BLaER1 (cell line): Measurements from ENCODE around the gene AGBL1.

Source experiments
- H3K27ac ChIP-seq: shearing (Covaris generic); formaldehyde crosslinking; 2 replicates; pipeline ENCODE4 v1.8.1; 2022
- H3K27me3 ChIP-seq: shearing (Covaris generic); formaldehyde crosslinking; 2 replicates; pipeline ENCODE4 v1.8.1; 2022
- H3K36me3 ChIP-seq: shearing (Covaris generic); formaldehyde crosslinking; 2 replicates; pipeline ENCODE4 v1.8.1; 2022
- H3K4me1 ChIP-seq: shearing (Covaris generic); formaldehyde crosslinking; 2 replicates; pipeline ENCODE4 v1.8.1; 2022
- H3K4me2 ChIP-seq: shearing (Covaris generic); formaldehyde crosslinking; 2 replicates; pipeline ENCODE4 v1.8.1; 2022
- H3K4me3 ChIP-seq: shearing (Covaris generic); formaldehyde crosslinking; 2 replicates; pipeline ENCODE4 v1.8.1; 2022
- H3K9ac ChIP-seq: shearing (Covaris generic); formaldehyde crosslinking; 2 replicates; pipeline ENCODE4 v1.8.1; 2022
- H3K9me3 ChIP-seq: shearing (Covaris generic); formaldehyde crosslinking; 2 replicates; pipeline ENCODE4 v1.8.1; 2022
- H4K20me1 ChIP-seq: shearing (Covaris generic); formaldehyde crosslinking; 2 replicates; pipeline ENCODE4 v1.8.1; 2022
- Cebpa-rat ChIP-seq: shearing (Covaris generic); IDR thresholded peaks from 2 replicates; pipeline ENCODE4 v1.8.1; 2022

The AGBL1 gene

DNA sequence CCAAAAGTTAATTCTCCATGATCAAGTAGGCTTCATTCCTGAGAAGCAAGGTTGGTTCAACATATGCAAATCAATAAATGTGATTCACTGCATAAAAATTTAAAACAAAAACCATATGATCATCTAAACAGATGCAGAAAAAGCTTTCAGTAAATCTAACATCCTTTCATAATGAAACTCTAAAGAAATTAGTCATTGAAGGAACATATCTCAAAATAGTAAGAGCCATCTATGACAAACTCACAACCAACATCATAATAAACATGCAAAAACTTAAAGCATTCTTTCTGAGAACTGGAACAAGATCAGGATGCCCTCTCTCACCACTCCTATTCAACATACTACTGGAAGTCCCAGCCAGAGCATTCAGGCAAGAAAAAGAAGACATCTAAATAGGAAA lies 254.1 kb downstream of the AGBL1 start:
- H3K4me3 ChIP-seq: no peak overlapping the region
- peaks cover 22% of the 10 kb centered on the region for H3K9me3 ChIP-seq
- no peak for TF ChIP-seq Cebpa-rat
- no peaks in the 10 kb centered on the region for H4K20me1 ChIP-seq
- H3K9ac ChIP-seq: no peak overlapping the region
- H3K27me3 ChIP-seq: no peaks in the 10 kb centered on the region
- no peak overlapping the region for H3K4me2 ChIP-seq
- no peaks in the 10 kb centered on the region for H3K4me1 ChIP-seq
- no peak overlapping the region for H3K27ac ChIP-seq
- H3K36me3 ChIP-seq: no peaks in the 10 kb centered on the region

- Histone ChIP-seq H3K36me3 (no peaks in the 10 kb centered on the region), H3K9ac (no peak overlapping the region), H3K9me3 (no peaks in the 10 kb centered on the region), H3K27ac (no peak overlapping the region), H3K4me1 (no peaks in the 10 kb centered on the region), H3K27me3 (no peaks in the 10 kb centered on the region), H4K20me1 (no peaks in the 10 kb centered on the region), H3K4me2 (no peak overlapping the region), H3K4me3 (no peak overlapping the region)
- no peak for TF ChIP-seq Cebpa-rat
Observed at GRCh38 chr15:86336051-86336788, 256.5 kb downstream of the AGBL1 start.

GRCh38 chr15:86337071-86337470 lies 257.4 kb downstream of the AGBL1 start:
- Histone ChIP-seq H4K20me1 (no peaks in the 10 kb centered on the region), H3K4me2 (no peak overlapping the region), H3K27ac (no peak overlapping the region), H3K27me3 (no peaks in the 10 kb centered on the region), H3K9me3 (no peaks in the 10 kb centered on the region), H3K4me3 (no peak overlapping the region), H3K9ac (no peak overlapping the region), H3K4me1 (no peaks in the 10 kb centered on the region), H3K36me3 (no peaks in the 10 kb centered on the region)
- no peak for TF ChIP-seq Cebpa-rat

- Histone ChIP-seq H3K9ac (no peak overlapping the region), H3K9me3 (no peaks in the 10 kb centered on the region), H3K27me3 (no peaks in the 10 kb centered on the region), H3K27ac (no peak overlapping the region), H3K4me3 (no peak overlapping the region), H3K4me1 (no peaks in the 10 kb centered on the region), H4K20me1 (no peaks in the 10 kb centered on the region), H3K4me2 (no peak overlapping the region), H3K36me3 (no peaks in the 10 kb centered on the region)
- no peak for TF ChIP-seq Cebpa-rat
Observed at GRCh38 chr15:86347245-86347644, 267.6 kb downstream of the AGBL1 start.

GRCh38 chr15:86349565-86349964 lies 269.9 kb downstream of the AGBL1 start:
- Histone ChIP-seq H3K36me3 (no peaks in the 10 kb centered on the region), H3K27ac (no peak overlapping the region), H3K4me3 (no peak overlapping the region), H3K9ac (no peak overlapping the region), H3K9me3 (no peaks in the 10 kb centered on the region), H3K4me1 (no peaks in the 10 kb centered on the region), H4K20me1 (no peaks in the 10 kb centered on the region), H3K4me2 (no peak overlapping the region), H3K27me3 (no peaks in the 10 kb centered on the region)
- no peak for TF ChIP-seq Cebpa-rat

GRCh38 chr15:86353213-86353612 lies 273.5 kb downstream of the AGBL1 start:
- Histone ChIP-seq H3K9me3 (no peaks in the 10 kb centered on the region), H3K4me2 (no peak overlapping the region), H3K27ac (no peak overlapping the region), H3K27me3 (no peaks in the 10 kb centered on the region), H3K4me3 (no peak overlapping the region), H3K9ac (no peak overlapping the region), H3K36me3 (no peaks in the 10 kb centered on the region), H3K4me1 (no peaks in the 10 kb centered on the region), H4K20me1 (no peaks in the 10 kb centered on the region)
- TF ChIP-seq Cebpa-rat: no peak

DNA sequence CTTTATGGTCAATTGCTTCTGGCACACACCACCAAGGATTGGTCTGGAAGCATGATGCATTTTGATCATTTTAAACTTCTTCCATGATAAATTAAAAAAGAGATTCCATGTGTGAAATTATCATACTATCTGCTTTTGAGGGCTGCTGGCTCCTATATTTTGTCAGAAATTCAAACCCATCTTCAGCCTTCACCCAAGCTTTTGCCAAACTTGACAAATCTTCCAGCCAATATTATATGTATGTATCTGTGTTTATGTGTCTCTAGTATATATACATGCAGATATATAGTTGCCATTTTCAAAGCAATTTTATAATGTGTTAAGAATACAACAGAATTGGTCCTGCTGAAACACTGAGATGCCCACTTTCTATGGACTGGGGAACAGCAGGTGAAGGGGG lies 275.7 kb downstream of the AGBL1 start:
- Histone ChIP-seq H3K27ac (no peak overlapping the region), H3K4me1 (no peaks in the 10 kb centered on the region), H3K9me3 (no peaks in the 10 kb centered on the region), H3K4me3 (no peak overlapping the region), H4K20me1 (no peaks in the 10 kb centered on the region), H3K36me3 (no peaks in the 10 kb centered on the region), H3K27me3 (no peaks in the 10 kb centered on the region), H3K9ac (no peak overlapping the region), H3K4me2 (no peak overlapping the region)
- no peak for TF ChIP-seq Cebpa-rat

DNA sequence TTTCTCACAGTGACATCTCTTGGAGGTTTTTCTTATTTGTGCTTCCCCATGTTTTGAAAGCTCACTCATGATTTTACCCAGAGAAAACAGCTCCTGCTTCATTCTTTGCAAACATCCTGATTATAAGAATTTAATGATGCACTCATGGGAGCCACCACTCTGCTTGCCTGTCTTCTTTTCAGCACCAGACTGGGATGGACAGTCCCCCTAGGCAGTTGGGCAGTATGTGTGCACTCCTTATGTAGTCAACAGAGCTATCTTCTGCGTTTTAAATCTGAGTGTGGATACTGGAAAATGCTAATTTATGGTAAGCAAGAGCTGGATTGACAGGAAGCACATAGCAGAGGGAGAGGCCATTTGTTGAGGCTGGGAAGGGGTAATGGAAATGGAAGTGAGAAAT lies 276.1 kb downstream of the AGBL1 start:
- Histone ChIP-seq H3K36me3 (no peaks in the 10 kb centered on the region), H3K9ac (no peak overlapping the region), H3K4me2 (no peak overlapping the region), H3K4me1 (no peaks in the 10 kb centered on the region), H3K9me3 (no peaks in the 10 kb centered on the region), H3K4me3 (no peak overlapping the region), H3K27me3 (no peaks in the 10 kb centered on the region), H4K20me1 (no peaks in the 10 kb centered on the region), H3K27ac (no peak overlapping the region)
- TF ChIP-seq Cebpa-rat: no peak

- Histone ChIP-seq H3K4me3 (no peak overlapping the region), H3K4me2 (no peak overlapping the region), H4K20me1 (no peaks in the 10 kb centered on the region), H3K27ac (no peak overlapping the region), H3K9ac (no peak overlapping the region), H3K27me3 (no peaks in the 10 kb centered on the region), H3K36me3 (no peaks in the 10 kb centered on the region), H3K9me3 (no peaks in the 10 kb centered on the region), H3K4me1 (no peaks in the 10 kb centered on the region)
- no peak for TF ChIP-seq Cebpa-rat
Observed at GRCh38 chr15:86362555-86362954, 282.9 kb downstream of the AGBL1 start.

DNA sequence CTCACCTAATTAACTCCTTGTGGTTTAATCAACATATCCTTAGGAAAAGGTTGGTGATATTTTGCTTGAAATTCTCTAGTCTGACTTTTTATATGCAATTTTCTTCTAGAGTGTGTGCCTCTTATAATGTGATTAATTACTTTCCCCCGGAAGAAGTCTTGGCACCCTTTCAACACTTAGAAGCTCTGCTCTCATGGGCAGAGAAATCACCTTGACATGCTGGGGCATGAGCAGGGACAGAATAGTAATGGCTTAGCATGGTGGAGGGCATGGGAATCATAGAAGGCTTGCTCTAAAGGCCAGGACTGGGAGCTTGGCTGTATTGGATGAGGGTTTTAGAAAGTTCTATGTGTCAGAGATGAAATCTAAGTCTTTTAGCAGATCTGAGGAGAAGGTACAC lies 293.5 kb downstream of the AGBL1 start:
- Histone ChIP-seq H3K9me3 (peaks cover 10% of the 10 kb centered on the region), H3K36me3 (no peaks in the 10 kb centered on the region), H3K4me3 (no peak overlapping the region), H3K27me3 (no peaks in the 10 kb centered on the region), H3K9ac (no peak overlapping the region), H3K4me1 (no peaks in the 10 kb centered on the region), H3K4me2 (no peak overlapping the region), H4K20me1 (no peaks in the 10 kb centered on the region), H3K27ac (no peak overlapping the region)
- no peak for TF ChIP-seq Cebpa-rat
